HuH-7.5 (cell line): ENCODE results near the gene SIRPA.
"Not testable (repeated sequence)": the region's sequence is repeated elsewhere in the genome, so short reads cannot be mapped to it uniquely, and the experiment has no call there.

Experiments used
- DNase-seq: peaks from one replicate; pipeline ENCODE4 v3.0.0; 2011; ENCODE audit warnings: low spot score

SIRPA gene

DNA sequence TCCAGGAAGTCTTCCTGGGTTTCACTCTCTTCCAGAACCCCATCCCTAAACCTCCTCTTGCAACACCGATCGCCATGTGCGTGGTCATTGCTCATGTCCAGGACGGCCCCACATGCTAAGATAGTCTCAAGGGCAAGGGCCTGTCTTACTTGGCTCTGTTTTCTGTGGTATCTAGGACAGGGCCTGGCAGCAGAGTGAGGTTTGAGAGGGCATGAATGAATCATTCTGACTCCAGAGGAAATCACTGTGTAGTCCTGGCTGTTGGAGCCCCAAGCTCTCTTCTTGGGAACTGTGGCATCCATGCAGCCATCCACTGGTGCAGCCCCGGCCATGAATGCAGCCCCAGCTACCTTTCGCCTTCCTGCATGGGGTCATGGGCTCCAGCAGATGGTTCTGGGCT, 12.4 kb downstream of the SIRPA start:
- no peak for DNase-seq

DNA sequence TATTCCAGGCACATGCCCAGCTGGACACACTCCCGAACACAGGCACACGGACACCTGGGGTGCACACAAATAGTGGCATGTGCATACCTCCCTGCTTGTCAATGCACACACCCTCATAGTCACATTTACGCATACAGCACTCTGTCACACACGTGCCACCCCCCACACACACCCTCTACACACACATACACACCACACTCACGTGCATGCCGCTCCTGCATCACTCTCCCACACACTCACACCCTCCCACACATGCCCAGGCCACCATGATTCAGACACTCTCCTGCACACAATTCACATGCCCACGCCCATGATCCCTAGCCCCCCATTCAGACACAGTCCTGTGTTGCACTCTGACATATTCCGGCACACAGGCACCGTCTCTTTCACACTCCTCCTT, 13.0 kb downstream of the SIRPA start:
- DNase-seq: no peak

DNA sequence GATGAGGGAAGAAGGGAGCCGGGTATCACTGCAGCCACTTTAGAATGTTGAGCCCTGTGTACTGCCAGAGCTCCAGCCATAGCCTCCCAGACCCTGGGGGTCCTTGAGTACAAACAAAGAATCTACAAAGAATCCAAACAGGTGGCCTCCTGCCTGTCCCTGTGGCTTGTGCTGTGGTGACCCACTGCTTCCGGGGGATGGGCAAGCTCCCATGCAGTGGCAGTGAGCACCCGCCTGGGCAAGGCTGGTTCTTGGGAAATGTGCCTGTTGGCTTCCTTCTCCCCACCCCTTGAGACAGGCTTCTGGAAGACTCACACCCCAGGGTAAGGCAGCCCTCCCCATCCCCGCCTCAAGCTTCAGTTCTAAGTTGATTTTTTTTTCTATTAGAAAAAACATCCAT, 13.9 kb downstream of the SIRPA start:
- DNase-seq: no peak

DNA sequence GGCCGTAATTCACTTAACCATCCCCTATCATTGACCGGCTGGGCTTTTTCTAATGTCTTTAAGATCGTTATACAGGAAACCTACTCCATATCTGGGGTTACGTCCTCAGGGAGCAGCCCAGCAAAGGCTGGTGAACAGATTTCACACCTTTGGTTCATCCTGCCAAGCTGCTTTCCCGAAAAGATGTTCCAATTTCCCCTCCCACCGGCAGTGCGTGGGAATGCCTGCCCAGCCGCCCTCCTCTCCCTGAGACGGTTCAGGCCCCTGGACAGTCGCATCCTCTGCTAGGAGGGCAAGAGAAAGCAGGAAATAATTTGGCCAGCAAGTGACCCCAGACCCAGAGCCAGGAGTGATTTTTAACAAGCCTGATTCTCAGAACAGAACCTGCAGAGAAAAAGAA, 16.3 kb downstream of the SIRPA start:
- DNase-seq: no peak

DNA sequence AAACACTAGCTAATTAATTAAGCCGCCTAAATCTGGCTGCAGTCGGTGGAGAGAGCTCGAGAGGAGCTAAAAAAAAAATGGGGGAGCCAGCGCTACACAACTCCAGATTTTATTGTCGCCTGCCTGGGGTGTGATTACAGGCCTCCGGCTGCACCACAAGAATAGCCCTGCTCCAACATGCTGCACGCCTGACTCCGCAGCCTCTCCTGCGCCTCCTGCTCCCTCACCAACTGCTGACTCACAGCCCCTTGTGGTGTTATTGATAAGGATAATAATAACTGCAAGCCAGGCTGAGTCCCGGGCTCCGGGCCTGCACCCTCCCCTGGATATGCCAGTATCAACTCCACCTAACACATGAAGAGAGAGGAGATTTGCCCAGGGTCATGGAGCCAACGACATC, 16.8 kb downstream of the SIRPA start:
- no peak for DNase-seq

DNA sequence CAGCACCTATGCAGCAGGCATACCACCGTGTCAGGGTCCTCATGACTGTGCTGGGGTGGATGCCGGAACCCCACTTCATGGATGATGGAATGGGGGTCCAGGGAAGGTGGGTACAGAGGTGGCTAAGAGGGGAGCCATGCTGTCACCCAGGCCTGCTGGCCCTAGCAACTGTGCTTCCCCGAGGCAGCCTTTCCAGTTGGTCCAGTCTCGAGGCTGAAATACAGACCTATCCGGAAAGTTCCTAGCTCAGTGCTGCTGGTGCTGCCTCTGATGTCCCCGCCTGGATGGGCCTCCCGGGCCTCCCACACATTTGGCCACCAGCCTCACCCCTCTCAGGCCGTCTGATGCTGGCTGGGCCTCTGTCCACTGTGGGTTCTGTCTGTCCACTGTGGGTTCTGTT, 17.4 kb downstream of the SIRPA start:
- DNase-seq: no peak

DNA sequence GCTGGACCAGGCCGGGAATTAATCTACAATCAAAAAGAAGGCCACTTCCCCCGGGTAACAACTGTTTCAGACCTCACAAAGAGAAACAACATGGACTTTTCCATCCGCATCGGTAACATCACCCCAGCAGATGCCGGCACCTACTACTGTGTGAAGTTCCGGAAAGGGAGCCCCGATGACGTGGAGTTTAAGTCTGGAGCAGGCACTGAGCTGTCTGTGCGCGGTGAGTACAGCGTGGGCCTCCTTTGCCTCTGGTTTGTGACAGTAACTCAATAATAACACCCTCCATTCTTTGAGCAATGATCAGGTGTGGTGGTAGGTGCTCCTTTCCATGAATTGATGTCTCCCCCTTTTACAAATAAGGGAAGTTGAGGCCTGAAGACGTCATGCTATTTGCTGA, 20.0 kb downstream of the SIRPA start:
- not testable (repeated sequence) for DNase-seq

DNA sequence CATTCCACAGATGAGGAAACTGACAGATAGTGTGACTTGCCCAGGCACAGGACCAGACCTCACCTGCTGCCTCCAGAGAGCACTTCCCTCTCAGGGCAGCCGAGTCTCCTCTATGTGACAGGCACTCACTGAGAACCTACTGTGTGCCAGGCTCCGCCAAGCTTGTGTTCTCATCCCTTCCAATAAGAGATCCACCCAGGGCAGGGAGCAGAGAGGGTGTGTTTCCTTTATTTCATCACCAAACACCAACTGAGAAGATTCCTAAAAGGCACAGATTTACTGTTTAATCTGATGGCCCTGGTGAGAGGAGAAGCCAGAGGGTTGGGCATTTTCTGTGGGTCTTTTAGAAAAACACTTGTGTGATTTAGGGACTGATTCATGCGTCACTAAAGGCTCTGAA, 20.5 kb downstream of the SIRPA start:
- no peak for DNase-seq

DNA sequence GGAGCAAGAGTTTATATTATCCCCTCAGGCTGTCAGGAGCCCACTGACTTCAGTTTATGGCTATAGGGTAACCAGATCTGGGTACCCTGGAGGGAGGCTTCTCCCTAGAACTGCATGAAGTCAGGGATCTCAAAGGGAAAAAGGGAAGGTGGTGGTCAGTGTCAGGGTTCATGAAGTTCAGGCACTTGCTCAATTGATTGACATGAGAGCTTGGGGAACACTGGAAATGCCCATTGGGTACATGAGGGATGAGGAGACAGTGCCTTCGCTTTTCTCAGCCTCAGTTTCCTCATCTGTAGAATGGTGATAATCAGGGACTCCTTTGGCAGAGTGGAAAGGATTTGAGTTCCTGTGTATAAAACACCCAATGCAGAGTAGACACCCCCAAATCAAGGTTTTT, 22.6 kb downstream of the SIRPA start:
- DNase-seq: no peak

DNA sequence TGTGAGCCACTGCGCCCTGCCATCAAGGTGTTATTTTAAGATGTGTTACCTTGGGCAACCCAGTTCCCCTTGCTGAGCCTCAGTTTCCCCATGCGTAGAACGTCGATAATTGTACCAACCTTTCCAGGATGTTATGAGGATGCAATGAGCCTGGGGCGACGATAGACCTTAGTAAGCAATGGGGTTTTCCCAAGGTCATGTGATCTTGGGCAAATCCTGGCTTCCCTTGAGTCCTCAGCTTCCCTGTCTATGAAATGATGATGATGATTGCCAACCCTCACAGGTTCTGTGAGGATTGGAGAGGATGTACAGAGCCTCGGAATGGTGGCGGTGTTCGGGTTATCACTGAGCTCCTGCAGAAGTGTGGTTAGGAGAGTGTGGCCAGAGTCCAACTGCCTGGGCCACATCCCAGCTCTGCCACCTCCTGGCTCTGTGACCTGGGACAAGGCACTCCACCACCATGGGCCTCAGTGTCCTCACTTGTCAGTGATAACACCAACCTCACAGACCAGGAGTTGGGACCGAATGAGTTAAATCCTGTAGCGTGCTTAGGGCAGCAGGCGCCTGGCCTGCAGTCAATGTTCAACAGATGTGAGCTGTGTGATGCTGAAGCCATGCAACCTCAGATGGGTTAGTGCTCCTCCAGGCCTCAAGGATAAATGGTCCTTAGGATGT, 23.4 kb downstream of the SIRPA start:
- no peak for DNase-seq

DNA sequence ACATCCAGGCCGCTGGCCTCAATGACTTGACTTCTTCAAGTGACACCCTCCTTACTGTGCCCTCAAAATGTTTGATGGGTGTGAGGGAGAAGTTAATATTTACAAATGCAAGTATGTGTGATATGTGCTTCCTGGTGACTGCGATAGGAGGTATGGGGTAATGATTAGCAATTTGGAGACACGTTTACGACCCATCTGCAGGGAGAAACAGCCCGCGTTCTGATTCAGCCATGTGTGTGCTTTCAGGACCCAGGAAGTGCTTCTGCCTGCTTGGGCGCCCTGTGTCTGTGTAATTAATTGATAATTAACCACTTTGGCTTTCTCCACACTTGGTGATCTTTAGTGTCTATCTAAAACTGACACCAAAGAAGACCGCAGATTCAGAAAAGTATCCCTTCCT, 25.0 kb downstream of the SIRPA start:
- DNase-seq: peak; percentile 76

DNA sequence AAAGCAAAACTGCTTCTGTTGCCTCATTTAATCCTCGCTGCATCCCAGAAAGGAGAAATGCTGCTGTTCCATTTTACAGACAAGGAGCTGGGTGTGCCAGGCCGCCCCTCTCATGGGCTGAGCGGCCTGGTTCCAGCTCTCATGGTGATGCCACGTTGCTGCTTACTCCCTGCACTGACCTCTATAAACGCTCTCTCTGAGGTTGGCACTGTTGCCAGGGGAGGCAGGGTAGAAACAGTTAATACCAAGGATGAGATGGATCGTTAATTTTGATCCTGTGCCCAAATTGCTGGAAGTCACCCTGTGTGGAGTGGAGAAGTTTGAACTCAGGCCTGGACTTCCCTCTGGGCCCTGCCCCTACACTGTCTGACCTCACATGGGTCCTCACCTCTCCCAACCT, 25.6 kb downstream of the SIRPA start:
- DNase-seq: no peak

DNA sequence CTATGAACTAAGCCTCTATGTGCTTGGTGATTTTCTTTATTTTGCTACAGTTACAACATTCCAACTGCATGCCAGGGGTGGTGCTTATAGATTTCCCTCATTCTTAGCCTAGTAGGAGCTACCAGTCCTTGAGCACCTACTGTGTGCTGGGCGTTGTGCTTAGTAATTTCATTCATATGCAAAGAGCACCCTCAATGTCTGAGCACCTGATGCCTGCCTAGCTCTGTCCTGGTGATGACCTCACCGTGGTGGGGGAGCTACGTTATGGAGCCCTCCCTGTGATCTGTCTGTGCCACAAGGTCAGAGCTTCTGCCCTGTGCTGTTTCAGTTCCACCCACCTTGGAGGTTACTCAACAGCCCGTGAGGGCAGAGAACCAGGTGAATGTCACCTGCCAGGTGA, 26.8 kb downstream of the SIRPA start:
- not testable (repeated sequence) for DNase-seq

DNA sequence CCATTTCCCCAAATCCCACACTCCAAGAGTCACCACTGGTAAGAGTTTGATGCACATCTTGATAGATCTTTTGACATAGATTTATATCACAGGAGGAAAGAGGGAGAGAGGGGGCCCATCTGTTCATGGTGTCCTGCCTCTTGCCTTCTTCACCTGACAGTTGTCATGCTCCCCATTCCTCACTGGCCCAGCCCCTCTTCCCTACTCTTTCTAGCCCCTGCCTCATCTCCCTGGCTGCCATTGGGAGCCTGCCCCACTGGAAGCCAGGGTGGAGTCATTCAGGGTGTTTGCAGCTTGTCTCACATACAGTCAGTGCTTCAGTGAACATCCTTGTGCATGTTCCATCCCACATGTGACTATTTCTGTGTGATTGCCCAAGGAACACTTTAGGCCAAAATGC, 27.6 kb downstream of the SIRPA start:
- DNase-seq: no peak

DNA sequence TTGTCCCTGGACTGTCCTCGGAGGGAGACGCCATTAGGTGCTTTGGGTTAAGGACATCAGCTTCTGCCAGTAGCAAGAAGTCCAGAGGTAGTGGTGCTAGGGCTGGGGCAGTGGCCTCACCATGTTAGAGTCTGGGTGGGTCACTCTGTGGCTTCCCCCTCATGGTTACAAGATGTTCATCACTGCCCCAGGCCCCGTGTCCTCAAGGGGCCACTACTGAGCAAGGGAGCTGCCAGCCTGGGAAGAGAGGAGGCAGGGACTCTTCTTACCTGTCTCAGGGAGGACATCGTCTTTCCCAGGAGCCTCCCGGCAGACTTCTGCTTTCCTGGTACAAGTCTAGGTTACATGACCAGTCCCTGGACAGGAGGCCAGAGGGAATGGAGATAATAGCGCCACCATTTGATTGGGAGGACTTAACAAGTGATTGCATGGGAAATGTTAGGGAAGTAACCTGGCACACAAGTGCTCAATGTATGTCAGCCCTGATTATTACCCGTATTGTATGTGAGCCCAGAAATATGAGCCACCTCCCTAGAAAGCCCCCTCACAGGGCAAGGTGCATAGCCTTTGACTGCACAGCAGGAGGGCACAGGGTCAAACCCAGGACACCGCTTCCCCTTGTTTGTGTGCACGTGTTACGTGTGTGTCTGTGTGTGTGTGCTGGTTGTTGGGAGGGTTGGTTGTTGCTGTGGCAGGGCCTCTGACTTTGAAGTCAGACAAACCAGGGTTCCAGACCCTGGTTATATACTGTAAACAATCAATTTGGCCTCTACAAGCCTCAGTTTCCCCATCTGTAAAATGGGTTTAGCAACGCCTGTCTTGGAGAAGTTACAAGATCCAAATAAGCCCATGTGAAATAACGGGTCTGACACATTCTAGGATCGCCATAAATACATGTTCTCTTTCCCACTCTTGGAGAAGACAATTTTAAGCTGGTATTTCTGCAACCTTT, 30.0 kb downstream of the SIRPA start:
- DNase-seq: no peak

DNA sequence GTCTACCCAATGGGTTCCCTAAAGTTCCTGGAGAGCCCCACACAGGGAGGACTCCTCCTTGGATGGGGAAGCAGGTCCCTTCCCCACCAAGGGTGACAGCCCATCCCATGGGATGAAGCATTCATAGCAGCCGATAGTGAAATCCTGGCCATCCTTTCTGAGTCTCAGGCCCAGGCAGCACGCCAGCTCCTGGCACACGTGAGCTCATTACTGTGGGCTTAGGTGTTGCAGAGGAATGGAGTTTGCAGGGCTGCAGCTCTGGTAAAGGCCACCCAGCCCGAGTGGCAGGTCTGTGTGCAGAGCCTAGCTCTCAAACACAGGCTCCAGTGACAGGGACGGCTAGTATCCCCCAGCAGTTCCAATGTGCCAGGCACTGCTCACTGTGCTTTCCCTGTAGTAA, 31.0 kb downstream of the SIRPA start:
- DNase-seq: no peak

DNA sequence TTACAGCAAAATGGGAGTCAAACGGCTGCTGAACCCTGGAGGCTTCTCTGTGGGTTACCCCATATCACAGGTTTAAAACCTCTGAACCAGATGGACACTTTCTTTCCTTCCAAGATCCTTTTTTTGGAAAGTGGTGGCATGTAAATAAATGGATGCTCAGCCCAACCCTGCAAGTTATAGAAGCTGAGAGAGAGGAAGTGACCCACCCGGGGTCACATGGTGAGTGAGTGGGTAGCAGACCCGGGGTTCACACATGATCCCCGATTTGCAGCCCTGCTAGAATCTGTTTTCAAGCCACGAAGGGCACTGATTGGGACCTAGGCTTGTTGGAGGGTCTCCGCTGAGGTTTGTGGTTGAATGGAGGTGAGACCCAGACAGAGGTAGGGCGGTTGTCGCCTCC, 32.0 kb downstream of the SIRPA start:
- DNase-seq: no peak

DNA sequence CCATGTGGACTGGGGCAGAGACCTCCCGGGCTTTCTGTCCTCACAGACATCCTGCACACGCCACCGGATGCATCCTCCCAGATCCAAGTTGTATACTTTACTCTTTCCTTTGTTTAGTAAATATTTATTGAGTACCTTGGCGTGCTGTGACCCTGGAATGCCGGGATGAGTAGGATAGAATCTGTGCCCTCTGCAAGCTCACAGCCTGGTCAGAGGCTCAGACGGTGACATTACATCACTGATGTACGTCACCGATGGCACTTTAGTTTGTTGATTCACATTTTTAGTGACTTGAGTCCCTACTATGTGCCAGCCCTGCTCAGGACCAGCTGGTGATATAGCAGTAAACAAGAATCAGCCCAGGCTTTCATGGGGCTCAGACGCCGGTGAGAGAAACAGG, 32.9 kb downstream of the SIRPA start:
- DNase-seq: no peak

DNA sequence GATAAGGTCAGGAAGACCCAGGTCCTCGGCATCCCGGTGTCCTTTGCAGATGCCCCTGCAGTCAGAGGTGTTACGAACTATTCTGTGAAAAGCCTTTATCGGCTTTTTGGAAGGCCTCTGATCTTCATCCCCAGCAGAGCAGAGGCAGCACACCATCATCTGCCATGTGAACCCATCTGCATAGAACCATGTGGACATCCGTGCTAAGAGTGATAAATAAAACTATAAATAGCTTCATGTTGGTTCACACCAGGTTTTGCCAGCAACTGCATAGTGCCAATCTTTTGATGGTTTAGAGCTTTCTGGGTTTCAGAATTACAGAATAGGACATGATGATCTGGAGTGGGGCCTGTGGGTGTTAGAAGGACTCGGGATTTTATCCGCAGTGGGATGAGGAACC, 33.6 kb downstream of the SIRPA start:
- DNase-seq: no peak

DNA sequence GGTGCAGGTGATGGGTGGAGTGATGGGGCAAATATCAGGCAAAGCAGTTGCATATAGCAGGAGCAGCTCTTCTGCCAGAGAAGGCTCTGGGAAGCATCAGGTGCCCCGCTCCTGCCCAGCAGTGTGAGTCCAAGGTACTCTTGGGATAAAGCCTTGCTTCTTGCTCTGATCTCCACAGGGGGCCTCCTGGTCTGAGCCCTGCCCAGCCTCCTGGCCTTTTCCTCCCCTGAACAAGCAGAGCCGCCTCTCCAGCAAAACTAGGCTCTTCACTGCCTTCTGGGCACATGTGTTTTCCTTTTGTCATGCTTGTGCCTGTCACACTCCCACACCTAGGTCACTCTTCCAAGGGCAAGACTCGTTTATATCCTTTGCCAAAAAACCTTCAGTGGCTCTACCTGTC, 34.3 kb downstream of the SIRPA start:
- no peak for DNase-seq

DNA sequence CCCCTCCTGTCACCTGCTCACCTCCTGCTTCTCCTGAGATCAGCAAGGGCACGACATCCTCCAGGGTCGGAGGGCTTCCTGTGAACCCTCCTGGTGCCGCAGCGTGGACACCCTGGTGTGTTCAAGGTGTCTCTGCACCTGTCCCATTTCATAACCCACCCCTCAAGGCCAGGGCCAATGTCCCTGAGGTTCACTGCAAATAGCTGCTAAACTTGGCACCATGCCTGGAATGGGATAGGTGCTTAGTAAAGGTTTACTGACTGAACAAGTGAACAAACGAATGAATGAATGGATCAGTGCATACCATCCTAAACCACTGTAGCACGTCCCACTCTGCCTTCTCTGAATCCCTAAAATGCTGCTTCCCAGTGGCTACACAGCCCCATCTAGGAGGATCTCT, 35.0 kb downstream of the SIRPA start:
- no peak for DNase-seq

DNA sequence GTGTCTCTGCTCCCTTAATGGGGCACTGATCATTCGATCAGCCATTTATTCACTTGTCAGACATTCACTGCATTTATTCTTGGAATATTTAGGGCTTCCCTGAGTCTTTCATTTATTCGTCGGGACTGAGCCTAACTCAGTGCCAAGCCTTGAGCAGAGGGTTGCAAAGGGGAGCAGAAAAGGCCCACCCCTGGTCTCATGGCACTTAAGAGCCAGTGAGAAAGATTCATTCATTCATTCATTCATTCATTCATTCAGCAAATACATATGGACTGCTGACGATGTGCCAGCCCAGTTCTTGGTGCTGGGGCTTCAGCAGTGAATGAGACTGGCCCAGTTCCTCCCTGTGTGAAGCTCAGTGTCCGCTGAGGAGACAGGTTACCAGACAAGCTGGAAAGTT, 36.6 kb downstream of the SIRPA start:
- no peak for DNase-seq

DNA sequence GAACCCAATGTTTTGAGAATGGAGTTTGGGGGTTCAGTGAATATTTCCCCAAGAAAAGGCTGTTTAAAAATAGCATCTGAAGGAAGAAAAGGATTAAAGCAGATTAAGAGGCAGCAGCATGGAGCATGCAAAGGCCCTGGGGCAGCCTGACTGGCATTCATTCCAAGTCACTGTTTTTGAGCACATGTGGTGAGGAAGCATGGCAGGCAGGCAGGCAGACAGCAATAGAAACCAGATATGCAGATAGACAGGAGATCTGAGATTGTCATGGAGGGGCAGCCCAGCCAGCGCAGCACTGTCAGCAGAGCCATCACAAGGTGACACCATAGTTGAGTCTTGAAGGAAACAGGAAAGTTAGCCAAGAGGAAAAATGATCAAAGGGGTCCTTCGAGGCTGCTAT, 37.8 kb downstream of the SIRPA start:
- no peak for DNase-seq

DNA sequence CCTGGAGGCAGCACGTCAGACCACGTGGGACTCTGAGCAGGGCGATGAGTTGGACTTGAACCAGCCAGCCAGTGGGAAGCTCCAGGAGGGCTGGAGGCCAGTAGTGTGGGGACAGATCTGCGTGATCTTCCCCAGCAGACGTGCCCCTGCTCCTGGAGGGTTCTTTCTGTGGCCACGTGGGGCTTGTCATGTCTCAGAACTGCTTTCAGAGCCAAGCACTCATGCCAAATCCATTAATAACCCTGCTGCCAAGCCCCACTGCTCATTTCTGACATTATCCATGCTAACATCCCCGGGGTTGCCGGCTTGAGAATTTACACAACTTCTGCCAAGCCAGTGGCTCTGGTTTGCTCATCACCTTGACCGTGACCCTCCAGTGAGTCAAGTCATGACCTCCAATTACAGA, 38.3 kb downstream of the SIRPA start:
- no peak for DNase-seq
